K562 (cell line): ENCODE results near the gene LENG9. TPM values are rescaled to one million over a fixed set of nuclear protein-coding genes. Genes with fewer than 3 reads are reported as not detected.
A peak's percentile ranks its signal among the peaks of the same experiment; 100 is the strongest.

Experiments used
- CAMTA2 ChIP-seq: fragments of 250-450 bp; sonication (Bioruptor Pico); conservative IDR thresholded peaks from 2 replicates; pipeline ENCODE4 v1.5.1; 2022
- CBX8 ChIP-seq: fragments of 200-600 bp; sonication (generic); IDR thresholded peaks from 2 replicates; pipeline ENCODE4 v1.6.1; 2012; ENCODE audit warnings: borderline replicate concordance, mixed run types, low read depth, mild to moderate bottlenecking, moderate library complexity, mixed read lengths, low read length, control low read depth, inconsistent platforms; ENCODE audit not compliant: poor library complexity, severe bottlenecking; ENCODE audit errors: extremely low read depth
- CHD1 ChIP-seq: fragments of 200-600 bp; sonication (generic); IDR thresholded peaks from one replicate; pipeline ENCODE4 v1.6.1; 2012; ENCODE audit warnings: mild to moderate bottlenecking, moderate library complexity, low read length, inconsistent platforms
- JUND ChIP-seq, 2 experiments: IDR thresholded peaks; 2 replicates in 1 of 2; 3 replicates in 1 of 2; pipeline ENCODE4 v1.6.1; 2011; ENCODE audit warnings: borderline replicate concordance in 2 of 2, low read depth in 2 of 2, low read length in 2 of 2, improper control_type of control experiment in 1 of 2, missing biosample characterization in 1 of 2, missing genetic modification characterization in 1 of 2, missing genetic modification reagents in 1 of 2
- KLF16 ChIP-seq: IDR thresholded peaks from 2 replicates; pipeline ENCODE4 v1.6.1; 2016; ENCODE audit warnings: antibody characterized with exemption
- MYNN ChIP-seq, 2 experiments: sonication (generic); formaldehyde crosslinking in 1 of 2; IDR thresholded peaks; 2 replicates each; pipeline versions ENCODE4 v1.5.0 to v1.6.1; 2016 to 2020; ENCODE audit warnings: antibody characterized with exemption in 1 of 2, missing genetic modification reagents in 1 of 2
- POLR2A ChIP-seq: fragments of 450-650 bp; conservative IDR thresholded peaks from 2 replicates; pipeline ENCODE4 v1.6.1; 2016
- POLR2B ChIP-seq: fragments of 450-650 bp; IDR thresholded peaks from 2 replicates; pipeline ENCODE4 v1.6.1; 2018; ENCODE audit warnings: low read depth; ENCODE audit not compliant: partially characterized antibody
- SP2 ChIP-seq: IDR thresholded peaks from 2 replicates; pipeline ENCODE4 v1.6.1; 2011; ENCODE audit warnings: mild to moderate bottlenecking, low read depth, low read length, moderate library complexity; ENCODE audit not compliant: poor library complexity, severe bottlenecking; ENCODE audit errors: extremely low read depth
- ZNF407 ChIP-seq: fragments of 450-650 bp; IDR thresholded peaks from 2 replicates; pipeline ENCODE4 v1.6.1; 2016; ENCODE audit warnings: low read depth
- ZNF444 ChIP-seq: fragments of 250-450 bp; sonication (Bioruptor Pico); IDR thresholded peaks from 2 replicates; pipeline ENCODE4 v1.4.0; 2020; ENCODE audit warnings: mild to moderate bottlenecking, moderate library complexity
- ZSCAN29 ChIP-seq: fragments of 450-650 bp; IDR thresholded peaks from 2 replicates; pipeline ENCODE4 v1.6.1; 2017
- polyA plus RNA-seq, 8 experiments: library from polyadenylated mRNA; depleted of rRNA in 4 of 8; stranded (reverse) in 5 of 8; unstranded in 3 of 8; fragments of >200 nt; fragmentation: Nextera tagmentation in 2 of 8; fragmentation: Illumina TruSeq in 1 of 8; extraction: Ambion mirVana in 2 of 8; extraction: Trizol in 1 of 8; gene quantifications; 2 replicates each; pipeline versions ENCODE4 v1.2.1 to v1.2.3, GENCODE V29; 2011 to 2014; ENCODE audit warnings: inconsistent platforms in 1 of 8, missing spikeins in 1 of 8
- total RNA-seq, 7 experiments: library from RNA; depleted of rRNA in 6 of 7; stranded (reverse); fragments of >200 nt in 6 of 7; fragmentation: Illumina TruSeq in 2 of 7; extraction: Trizol in 2 of 7; gene quantifications; 2 replicates each; pipeline versions ENCODE4 v1.2.1 to v1.2.3, GENCODE V29; 2011 to 2021; ENCODE audit warnings: low replicate concordance in 1 of 7
- TF ChIP-seq, protein P1 (sequence below): IDR thresholded peaks from 2 replicates; pipeline ENCODE4 v1.6.1; 2016; ENCODE audit warnings: missing genetic modification characterization, missing compliant biosample characterization
- TF ChIP-seq, protein P2 (sequence below): fragments of 450-650 bp; IDR thresholded peaks from 2 replicates; pipeline ENCODE4 v1.6.1; 2017; ENCODE audit warnings: antibody characterized with exemption

Gene LENG9
- total and polyA plus RNA-seq, 9 of the 15 experiments (the other 6 are each of a cell fraction or from before 2014, with no cell fraction given): 0.06 to 0.64 (median 0.33) TPM; not detected in 1

DNA sequence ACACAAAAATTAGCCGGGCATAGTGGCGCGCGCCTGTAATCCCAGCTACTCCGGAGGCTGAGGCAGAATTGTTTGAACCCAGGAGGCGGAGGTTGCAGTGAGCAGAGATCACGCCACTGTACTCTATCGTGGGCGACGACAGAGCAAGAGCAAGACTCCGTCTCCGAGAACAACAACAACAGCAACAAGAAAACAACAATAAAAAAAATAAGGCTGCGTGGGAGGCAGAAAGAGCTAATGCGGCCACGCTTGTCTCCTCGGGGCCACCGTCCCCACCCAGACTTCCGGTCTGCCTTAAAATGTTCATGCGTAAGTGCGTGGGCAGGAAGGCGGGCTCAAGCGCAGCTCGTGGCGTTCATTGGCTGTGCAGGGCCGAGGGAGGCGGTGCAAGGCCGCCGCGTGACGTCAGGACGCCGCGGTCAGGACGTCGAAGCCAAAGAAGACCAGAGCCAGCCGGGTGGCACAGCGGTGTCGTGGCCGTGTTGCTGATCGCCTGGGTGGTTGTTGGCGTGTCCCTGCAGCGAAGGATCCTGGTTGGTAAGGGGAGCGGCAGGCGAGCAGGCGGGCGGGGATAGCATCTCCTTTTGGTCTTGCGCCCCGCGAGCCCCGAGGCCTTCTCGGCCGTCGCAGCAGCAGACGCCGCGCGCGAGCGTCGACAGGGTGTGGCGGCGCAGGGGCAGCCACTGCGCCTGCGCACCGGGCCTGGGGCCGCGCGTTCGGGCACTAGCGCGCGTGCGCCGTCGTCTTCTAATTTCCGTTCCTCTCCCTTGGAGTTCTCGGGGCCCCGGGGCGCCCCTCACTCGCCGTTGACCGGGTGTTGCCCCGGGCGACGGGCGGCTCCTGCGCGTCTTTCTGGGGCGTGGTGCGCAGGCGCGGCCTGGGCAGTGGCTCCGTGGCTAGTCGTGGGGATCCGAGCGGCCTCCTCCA, 14.5 kb downstream of the LENG9 start, which contains the start of gene LENG8 (continued):
- TF ChIP-seq ZNF407: peak; percentile 97
- peak; percentile 92 for TF ChIP-seq KLF16
- TF ChIP-seq SP2: peak; percentile 48
- peak; percentile 62 for TF ChIP-seq CHD1
- TF ChIP-seq, protein P1, sequence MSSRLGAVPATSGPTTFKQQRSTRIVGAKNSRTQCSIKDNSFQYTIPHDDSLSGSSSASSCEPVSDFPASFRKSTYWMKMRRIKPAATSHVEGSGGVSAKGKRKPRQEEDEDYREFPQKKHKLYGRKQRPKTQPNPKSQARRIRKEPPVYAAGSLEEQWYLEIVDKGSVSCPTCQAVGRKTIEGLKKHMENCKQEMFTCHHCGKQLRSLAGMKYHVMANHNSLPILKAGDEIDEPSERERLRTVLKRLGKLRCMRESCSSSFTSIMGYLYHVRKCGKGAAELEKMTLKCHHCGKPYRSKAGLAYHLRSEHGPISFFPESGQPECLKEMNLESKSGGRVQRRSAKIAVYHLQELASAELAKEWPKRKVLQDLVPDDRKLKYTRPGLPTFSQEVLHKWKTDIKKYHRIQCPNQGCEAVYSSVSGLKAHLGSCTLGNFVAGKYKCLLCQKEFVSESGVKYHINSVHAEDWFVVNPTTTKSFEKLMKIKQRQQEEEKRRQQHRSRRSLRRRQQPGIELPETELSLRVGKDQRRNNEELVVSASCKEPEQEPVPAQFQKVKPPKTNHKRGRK (tag): no peak
- TF ChIP-seq POLR2B: peak; percentile 95
- peak; percentile 78 for TF ChIP-seq JUND (IDR thresholded peaks at IDR 0.05; ENCODE audit: borderline replicate concordance, low read depth, low read length)
- peak; percentile 53; the same call in 1 of the 3 replicates for TF ChIP-seq JUND (tag; IDR thresholded peaks at IDR 0.05; ENCODE audit: borderline replicate concordance, low read depth, low read length)
- TF ChIP-seq POLR2A: peak; percentile 98
- no peak for TF ChIP-seq CBX8
- TF ChIP-seq ZNF444 (CRISPR knock-in tag): no peak
- 0 out of 2 replicates have a peak, but pooled peaks have one; percentile 66 for TF ChIP-seq CAMTA2
- no peak for TF ChIP-seq MYNN (IDR thresholded peaks at IDR 0.05)
- TF ChIP-seq MYNN (CRISPR knock-in tag; IDR thresholded peaks at IDR 0.05): no peak
- TF ChIP-seq, protein P2, sequence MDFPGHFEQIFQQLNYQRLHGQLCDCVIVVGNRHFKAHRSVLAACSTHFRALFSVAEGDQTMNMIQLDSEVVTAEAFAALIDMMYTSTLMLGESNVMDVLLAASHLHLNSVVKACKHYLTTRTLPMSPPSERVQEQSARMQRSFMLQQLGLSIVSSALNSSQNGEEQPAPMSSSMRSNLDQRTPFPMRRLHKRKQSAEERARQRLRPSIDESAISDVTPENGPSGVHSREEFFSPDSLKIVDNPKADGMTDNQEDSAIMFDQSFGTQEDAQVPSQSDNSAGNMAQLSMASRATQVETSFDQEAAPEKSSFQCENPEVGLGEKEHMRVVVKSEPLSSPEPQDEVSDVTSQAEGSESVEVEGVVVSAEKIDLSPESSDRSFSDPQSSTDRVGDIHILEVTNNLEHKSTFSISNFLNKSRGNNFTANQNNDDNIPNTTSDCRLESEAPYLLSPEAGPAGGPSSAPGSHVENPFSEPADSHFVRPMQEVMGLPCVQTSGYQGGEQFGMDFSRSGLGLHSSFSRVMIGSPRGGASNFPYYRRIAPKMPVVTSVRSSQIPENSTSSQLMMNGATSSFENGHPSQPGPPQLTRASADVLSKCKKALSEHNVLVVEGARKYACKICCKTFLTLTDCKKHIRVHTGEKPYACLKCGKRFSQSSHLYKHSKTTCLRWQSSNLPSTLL: no peak
- 0 out of 2 replicates have a peak, but pooled peaks have one; percentile 33 for TF ChIP-seq ZSCAN29
